Measurements from ENCODE around the gene HDAC4.
"Not testable (repeated sequence)": the region's sequence is repeated elsewhere in the genome, so short reads cannot be mapped to it uniquely, and the experiment has no call there.

The HDAC4 gene

GRCh38 chr2:239178484-239178883, 222.3 kb downstream of the HDAC4 start:
- no peak for DNase-seq

GRCh38 chr2:239177908-239178307, 222.9 kb downstream of the HDAC4 start:
- no peak for DNase-seq

- no peak for DNase-seq
Observed at GRCh38 chr2:239177325-239177724, 223.5 kb downstream of the HDAC4 start.

DNA sequence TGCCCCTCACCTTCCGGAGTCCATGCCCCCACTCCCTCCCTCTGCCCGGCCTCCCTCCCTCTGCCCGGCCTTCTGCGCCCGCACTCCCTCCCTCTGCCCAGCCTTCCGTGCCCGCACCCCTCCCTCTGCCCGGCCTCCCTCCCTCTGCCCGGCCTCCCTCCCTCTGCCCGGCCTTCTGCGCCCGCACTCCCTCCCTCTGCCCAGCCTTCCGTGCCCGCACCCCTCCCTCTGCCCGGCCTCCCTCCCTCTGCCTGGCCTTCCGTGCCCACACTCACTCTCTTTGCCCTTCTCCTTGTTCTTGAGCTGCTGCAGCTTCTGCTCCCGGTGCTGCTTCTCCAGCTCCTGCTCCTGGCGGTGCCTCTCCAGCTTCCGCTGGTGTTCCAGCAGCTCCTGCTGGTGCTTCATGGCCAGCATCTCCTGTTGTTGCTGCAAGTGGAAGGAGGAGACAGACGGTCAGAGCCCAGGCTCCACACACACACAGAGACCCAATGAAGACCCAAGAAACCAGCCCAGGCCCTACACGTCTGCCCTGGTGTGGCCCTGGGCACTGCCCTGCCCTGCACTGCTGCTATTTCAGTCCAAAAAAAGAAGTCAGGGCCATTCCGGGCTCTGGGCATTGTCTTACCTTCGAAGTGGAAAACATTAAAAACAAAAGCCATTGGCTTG, 224.5 kb downstream of the HDAC4 start:
- DNase-seq, result not testable (repeated sequence)

- DNase-seq, result no peak
Observed at GRCh38 chr2:239175181-239175580, 225.6 kb downstream of the HDAC4 start.

- DNase-seq, result no peak
Observed at GRCh38 chr2:239173301-239173700, 227.5 kb downstream of the HDAC4 start.

- DNase-seq, result no peak
Observed at GRCh38 chr2:239171643-239172042, 229.2 kb downstream of the HDAC4 start.

DNA sequence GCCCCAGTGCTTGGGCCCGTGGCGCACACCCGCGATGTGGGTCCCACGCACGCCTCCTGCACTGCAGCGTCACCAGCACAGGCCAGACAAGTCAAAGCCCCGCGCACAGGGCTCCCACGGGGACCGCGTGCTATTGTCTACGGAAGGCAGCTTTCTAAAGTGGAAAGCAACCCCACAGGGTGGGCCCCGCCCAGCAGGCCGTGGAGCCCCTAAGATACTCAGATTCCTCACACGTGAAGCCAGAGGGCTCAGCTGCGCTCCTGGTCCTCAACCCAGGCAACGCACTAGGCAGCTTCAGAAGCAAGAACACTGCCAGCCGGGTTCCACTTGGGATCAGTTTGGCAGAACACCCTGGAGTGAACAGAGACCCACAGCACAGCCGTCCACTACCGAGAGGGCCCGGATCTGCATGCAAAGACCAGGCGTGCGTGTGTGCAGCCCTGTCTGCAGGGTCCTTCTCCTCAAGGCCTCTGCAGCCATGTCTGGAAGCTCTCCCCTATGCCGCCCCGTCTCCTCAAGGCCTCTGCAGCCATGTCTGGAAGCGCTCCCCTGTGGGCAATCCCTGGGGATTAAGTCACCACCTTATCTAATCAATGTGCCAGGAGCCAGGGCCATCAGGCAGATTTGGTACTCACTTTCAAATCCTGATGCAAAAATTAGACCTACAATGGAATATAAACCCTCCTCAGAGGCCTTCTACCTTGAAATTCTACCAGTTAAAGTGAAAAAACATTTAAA, 231.3 kb downstream of the HDAC4 start:
- no peak for DNase-seq

GRCh38 chr2:239168575-239168974, 232.2 kb downstream of the HDAC4 start:
- DNase-seq, result no peak

GRCh38 chr2:239167766-239168444, 232.9 kb downstream of the HDAC4 start:
- DNase-seq, result no peak

- DNase-seq, result no peak
Observed at GRCh38 chr2:239167011-239167673, 233.7 kb downstream of the HDAC4 start.

- DNase-seq, result no peak
Observed at GRCh38 chr2:239166201-239166834, 234.5 kb downstream of the HDAC4 start.

GRCh38 chr2:239165206-239165831, 235.5 kb downstream of the HDAC4 start:
- no peak for DNase-seq

DNA sequence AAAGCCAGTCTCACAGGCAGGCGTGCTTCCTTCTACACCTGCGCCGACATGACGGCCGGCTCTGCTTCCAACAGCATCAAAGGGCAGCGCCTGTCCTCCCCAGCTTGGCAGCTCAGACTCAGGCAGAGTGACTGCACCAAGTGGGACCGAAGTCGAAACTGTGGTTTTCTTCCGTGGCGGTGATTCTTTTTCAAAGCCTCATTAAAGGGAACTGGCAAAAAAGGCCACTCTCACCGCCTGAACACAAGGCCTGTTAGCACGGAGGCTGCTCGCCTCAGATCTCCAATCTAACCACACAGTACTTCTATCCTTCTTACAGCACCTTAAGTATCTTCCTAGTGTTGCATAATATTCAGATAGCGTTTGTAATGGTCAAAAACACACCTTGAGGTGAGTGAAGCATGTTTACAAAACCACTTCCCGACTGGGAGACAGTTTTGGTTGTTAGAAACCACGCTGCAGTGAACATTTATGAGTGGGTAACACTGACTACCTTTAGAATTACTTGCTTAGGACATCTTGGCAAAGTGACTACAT, 236.4 kb downstream of the HDAC4 start:
- DNase-seq, result peak in 1 of 2 donors; percentile 24

GRCh38 chr2:239163688-239164334, 237.0 kb downstream of the HDAC4 start:
- DNase-seq, result no peak

GRCh38 chr2:239162976-239163687, 237.7 kb downstream of the HDAC4 start:
- no peak for DNase-seq

DNA sequence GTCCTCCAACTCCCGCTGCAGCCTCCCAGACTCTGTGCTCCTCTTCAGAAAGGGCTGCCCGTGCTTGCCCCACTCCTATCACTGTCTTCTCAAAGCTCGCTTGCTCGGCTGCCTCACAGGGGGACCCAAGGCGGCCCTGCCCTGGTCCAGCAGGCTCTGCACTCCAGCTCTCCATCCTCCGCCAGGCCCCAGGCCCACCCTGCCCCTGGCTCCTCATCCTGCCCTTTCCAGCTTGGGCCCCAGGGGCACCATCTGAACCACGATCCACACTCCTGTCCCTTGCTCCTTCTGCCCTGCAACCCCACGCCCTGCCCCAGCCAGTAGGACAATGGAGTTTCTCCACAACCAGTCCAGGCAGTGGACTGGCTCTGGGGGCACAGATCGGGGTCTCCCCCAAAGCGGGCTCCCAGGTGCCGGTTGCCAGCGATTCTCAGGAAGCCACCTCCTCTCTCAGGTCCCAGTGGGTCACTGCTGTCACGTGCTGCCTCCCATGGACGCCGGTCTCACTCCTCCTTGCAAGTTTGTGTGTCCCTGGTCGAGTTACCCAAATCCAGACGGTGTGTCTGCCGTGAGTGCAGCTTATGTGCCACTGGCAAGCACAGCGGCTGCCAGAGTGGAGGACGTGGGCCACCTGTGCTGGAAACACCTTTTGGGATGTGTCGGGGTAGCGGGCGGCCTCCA, 238.5 kb downstream of the HDAC4 start:
- no peak for DNase-seq

DNA sequence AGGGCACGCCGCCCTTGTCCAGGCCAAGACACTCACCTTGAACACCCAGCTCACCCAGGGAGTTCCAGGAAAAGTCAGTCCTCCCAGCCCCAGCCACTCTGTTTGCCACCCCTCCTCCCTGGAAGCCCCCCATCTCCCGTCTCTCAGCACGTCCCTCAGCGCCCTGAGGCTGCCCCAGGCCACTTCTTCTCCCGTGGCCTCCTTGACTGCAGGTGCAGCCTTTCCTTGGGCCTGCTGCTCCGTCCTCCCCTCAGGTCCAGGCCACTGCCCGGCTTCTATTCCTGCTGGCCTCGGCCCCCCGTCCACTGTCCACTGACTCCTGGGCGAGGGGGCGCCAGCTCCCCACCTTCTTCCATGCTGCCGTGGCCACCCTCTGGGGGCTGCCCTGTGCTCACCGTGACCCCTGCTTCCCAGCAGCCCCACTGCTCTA, 239.1 kb downstream of the HDAC4 start:
- DNase-seq, result no peak

- DNase-seq, result no peak
Observed at GRCh38 chr2:239160226-239161143, 240.3 kb downstream of the HDAC4 start.
